ENCODE results near the gene MED15. TPM values are rescaled to one million over a fixed set of nuclear protein-coding genes. Genes with fewer than 3 reads are reported as not detected.

Gene MED15
- total and polyA plus RNA-seq, 2 of the 8 experiments (the other 6 are each of a cell fraction or from before 2014, with no cell fraction given) = 28.3 to 57.1 TPM

GRCh38 chr22:20508815-20509271 is 1.4 kb downstream of the MED15 start:
- H4K91ac ChIP-seq (replicated peaks; ENCODE audit: insufficient read length, low read length) = no peak overlapping the region
- no peak overlapping the region for H4K5ac ChIP-seq (ENCODE audit: insufficient read length, low read depth, low read length)
- H2BK15ac ChIP-seq (ENCODE audit: low read length) = no peak overlapping the region
- H3K23ac ChIP-seq (ENCODE audit: insufficient read length) = no peak overlapping the region
- H2AK5ac ChIP-seq (ENCODE audit: low read depth, low read length) = no peak overlapping the region
- no peaks in the 10 kb centered on the region for H3K9me3 ChIP-seq (ENCODE audit: insufficient read depth in 2 of 2, low read depth in 1 of 2, low read length in 1 of 2)
- H3K36me3 ChIP-seq (ENCODE audit: control insufficient read depth in 2 of 4, insufficient read depth in 4 of 4, low read length in 3 of 4) = no peaks in the 10 kb centered on the region
- peak overlapping the region in 3 of 4 experiments; percentile 17 to 94 (median 85); a peak in 5 of 8 replicates for H3K4me3 ChIP-seq (ENCODE audit: extremely low read depth in 1 of 4, insufficient read depth in 2 of 4, low read depth in 3 of 4, low read length in 4 of 4)
- no peak overlapping the region for H4K8ac ChIP-seq (ENCODE audit: extremely low read depth, insufficient read depth, low read length)
- FAIRE-seq (no peak), DNase-seq (ENCODE audit: low read depth in 1 of 2, low spot score in 2 of 2) (no peak)
- 84% methylated on average over 10 of the region's 10 CpGs; no CpG with 5 or more reads in 1 of the 2 experiments for WGBS, 2 experiments (ENCODE audit: extremely low coverage in 1 of 2, insufficient coverage in 1 of 2, insufficient read length in 1 of 2, insufficient replicate concordance in 2 of 2, low coverage in 1 of 2, low lambda C conversion rate in 2 of 2, missing lambda C conversion rate in 1 of 2)
- ChIA-PET CTCF (ENCODE audit: partially characterized antibody) (interaction anchor here (1.0 to 1.7 kb wide), 5 partner anchors 9 to 57 kb away, joined by 3 to 4 read pairs (median 3); no protein-coding TSS in a partner anchor), POLR2A (ENCODE audit: partially characterized antibody) (interaction anchor here (1.0 to 3.7 kb wide), 4 partner anchors 9 to 352 kb away, joined by 3 to 14 read pairs (median 4); no protein-coding TSS in a partner anchor)
- no peaks in the 10 kb centered on the region for H3K27me3 ChIP-seq (replicated peaks in 1 of 4; ENCODE audit: control insufficient read depth in 3 of 4, extremely low read depth in 1 of 4, insufficient read depth in 3 of 4, low read length in 3 of 4)
- peaks cover 13 to 51% of the 10 kb centered on the region in 2 experiments for H3K79me2 ChIP-seq (ENCODE audit: control insufficient read depth in 1 of 2, insufficient read depth in 2 of 2, low read length in 2 of 2)
- H3K18ac ChIP-seq (ENCODE audit: extremely low read depth, low read length) = no peak overlapping the region
- peaks cover 18% of the 10 kb centered on the region for H3K79me1 ChIP-seq (ENCODE audit: low read depth, low read length)
- no peak overlapping the region for H3K27ac ChIP-seq (ENCODE audit: low read depth, low read length)
- peaks cover 5 to 10% of the 10 kb centered on the region in 2 experiments for H4K20me1 ChIP-seq (replicated peaks in 1 of 2; ENCODE audit: control insufficient read depth in 1 of 2, insufficient read depth in 2 of 2, low read length in 2 of 2)
- H3K4me2 ChIP-seq (ENCODE audit: insufficient read depth in 1 of 2, low read depth in 2 of 2, low read length in 2 of 2) = peak overlapping the region; percentile 67 to 77; a peak in 3 of 4 replicates
- no peak overlapping the region for H2BK20ac ChIP-seq (ENCODE audit: low read length)
- no peak overlapping the region for H3K56ac ChIP-seq (replicated peaks; ENCODE audit: insufficient read length, low read depth, low read length)
- H2BK120ac ChIP-seq (replicated peaks; ENCODE audit: low read depth, low read length) = no peak overlapping the region
- TF ChIP-seq CTBP2 (IDR thresholded peaks at IDR 0.05; ENCODE audit: borderline replicate concordance, insufficient read depth, insufficient read length, low read length) (no peak), CHD2 (IDR thresholded peaks at IDR 0.05; ENCODE audit: low read length) (no peak), SIRT6 (IDR thresholded peaks at IDR 0.05; ENCODE audit: low read length) (no peak)
- TF ChIP-seq, protein P1, sequence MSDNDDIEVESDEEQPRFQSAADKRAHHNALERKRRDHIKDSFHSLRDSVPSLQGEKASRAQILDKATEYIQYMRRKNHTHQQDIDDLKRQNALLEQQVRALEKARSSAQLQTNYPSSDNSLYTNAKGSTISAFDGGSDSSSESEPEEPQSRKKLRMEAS (IDR thresholded peaks at IDR 0.05) = no peak
- peak overlapping the region in 1 of 4 experiments; percentile 51; a peak in 1 of 7 replicates for H3K9ac ChIP-seq (replicated peaks in 1 of 4; ENCODE audit: extremely low read depth in 1 of 4, low read depth in 3 of 4, low read length in 3 of 4)
- no peak overlapping the region for H2AFZ ChIP-seq (ENCODE audit: low read length)
- H3K14ac ChIP-seq (ENCODE audit: insufficient read length) = no peak overlapping the region
- H2BK5ac ChIP-seq (ENCODE audit: low read depth, low read length) = no peak overlapping the region; the same call in 1 of the 2 replicates
- H3K4me1 ChIP-seq (replicated peaks in 1 of 4; ENCODE audit: control insufficient read depth in 3 of 4, insufficient read depth in 4 of 4, low read length in 3 of 4) = peaks cover 2 to 8% (median 5%) of the 10 kb centered on the region in 4 experiments; a peak in 5 of 7 replicates
- peak overlapping the region; percentile 10 for H3K4ac ChIP-seq (replicated peaks; ENCODE audit: insufficient read length, low read depth, low read length)
- peaks cover 9% of the 10 kb centered on the region for H3K23me2 ChIP-seq (ENCODE audit: low read depth, low read length)
- H2BK12ac ChIP-seq (ENCODE audit: low read depth, low read length) = no peak overlapping the region

All from H1 (cell line).